ENCODE measurements around the gene DOCK11.
"Not testable (repeated sequence)": the region's sequence is repeated elsewhere in the genome, so short reads cannot be mapped to it uniquely, and the experiment has no call there.

GRCh38 chrX:118482384-118482783 lies 13.2 kb upstream of the DOCK11 start:
- TF ChIP-seq FOXM1 (IDR thresholded peaks at IDR 0.05; ENCODE audit: borderline replicate concordance); HDGF (IDR thresholded peaks at IDR 0.05; ENCODE audit: borderline replicate concordance); FOXK2 (IDR thresholded peaks at IDR 0.05); NFRKB (IDR thresholded peaks at IDR 0.05); TARDBP (IDR thresholded peaks at IDR 0.05); ARNT (IDR thresholded peaks at IDR 0.05); LEF1 (IDR thresholded peaks at IDR 0.05; ENCODE audit: borderline replicate concordance); BHLHE40 (IDR thresholded peaks at IDR 0.05; ENCODE audit: borderline replicate concordance); FOXA1 (IDR thresholded peaks at IDR 0.05); ELF4 (IDR thresholded peaks at IDR 0.05): not testable (repeated sequence)

All from HEK293T (cell line).